Epithelial cell of prostate (primary cell): ENCODE results near the gene RPS29.
"Not testable (repeated sequence)": the region's sequence is repeated elsewhere in the genome, so short reads cannot be mapped to it uniquely, and the experiment has no call there.

Experiments used
- DNase-seq: peaks from one replicate; pipeline ENCODE4 v3.0.0-alpha.2; 2011; ENCODE audit warnings: low read depth, low spot score
- H3K27ac ChIP-seq: fragments of 450-650 bp; 2 replicates; pipeline ENCODE4 v1.5.1; 2017; ENCODE audit warnings: mild to moderate bottlenecking

The RPS29 gene

DNA sequence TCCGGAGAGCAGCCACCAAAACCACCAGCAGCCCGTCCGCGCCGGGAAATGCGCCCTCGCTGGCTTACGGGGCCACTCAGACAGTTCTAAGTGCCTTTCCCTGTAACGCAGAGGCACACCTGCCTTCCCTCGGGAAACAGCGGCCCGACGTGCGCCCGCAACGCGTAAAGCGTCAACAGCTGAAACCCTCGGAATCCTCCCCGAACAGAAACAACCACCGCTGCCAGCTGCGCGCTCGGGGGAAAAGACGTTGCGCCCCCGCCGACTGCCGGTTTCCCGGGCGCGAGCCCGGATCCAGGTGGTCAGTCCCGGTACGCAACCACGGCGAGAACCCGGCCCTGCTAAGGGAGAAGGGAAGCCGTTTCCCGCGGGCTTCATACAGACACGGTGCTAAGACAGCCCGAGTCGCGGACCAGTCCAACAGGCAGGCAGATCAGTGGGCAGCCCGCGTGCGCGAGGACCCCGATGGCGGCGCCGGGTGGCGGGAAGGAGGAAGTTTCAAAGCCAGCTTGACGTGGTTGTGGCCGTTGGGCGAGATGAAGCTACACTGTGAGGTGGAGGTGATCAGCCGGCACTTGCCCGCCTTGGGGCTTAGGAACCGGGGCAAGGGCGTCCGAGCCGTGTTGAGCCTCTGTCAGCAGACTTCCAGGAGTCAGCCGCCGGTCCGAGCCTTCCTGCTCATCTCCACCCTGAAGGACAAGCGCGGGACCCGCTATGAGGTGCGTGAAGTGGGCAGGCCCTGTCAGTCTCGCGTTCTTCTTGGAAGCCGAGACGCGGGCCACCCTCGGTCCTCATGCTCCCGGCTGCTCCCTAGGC lies 12.5 kb upstream of the RPS29 start, which contains the start of gene LRR1:
TSS of gene LRR1 (plus strand) at position 456 of the 816 bp plus-strand sequence. CDS start at position 537, 81 bp downstream.
- peak within 1 kb of the TSS; percentile 94 for H3K27ac ChIP-seq
- DNase-seq, result peak; percentile 39

DNA sequence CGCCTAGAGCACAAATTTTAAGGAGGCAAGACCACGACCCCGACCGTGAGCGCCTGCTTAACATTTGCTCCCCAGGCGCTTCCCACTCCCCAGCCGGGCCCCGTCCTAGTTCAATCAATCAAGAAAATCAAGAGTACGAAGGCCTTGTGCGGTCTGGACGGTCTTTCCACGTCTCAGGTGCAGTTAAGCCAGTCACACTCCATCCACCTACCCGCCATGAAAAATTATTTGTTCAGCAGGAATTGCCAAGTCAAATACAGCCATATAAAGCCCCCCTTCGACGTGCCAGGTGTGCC lies 12.0 kb upstream of the RPS29 start:
- H3K27ac ChIP-seq, result peak overlapping the region; percentile 94
- DNase-seq, result no peak

DNA sequence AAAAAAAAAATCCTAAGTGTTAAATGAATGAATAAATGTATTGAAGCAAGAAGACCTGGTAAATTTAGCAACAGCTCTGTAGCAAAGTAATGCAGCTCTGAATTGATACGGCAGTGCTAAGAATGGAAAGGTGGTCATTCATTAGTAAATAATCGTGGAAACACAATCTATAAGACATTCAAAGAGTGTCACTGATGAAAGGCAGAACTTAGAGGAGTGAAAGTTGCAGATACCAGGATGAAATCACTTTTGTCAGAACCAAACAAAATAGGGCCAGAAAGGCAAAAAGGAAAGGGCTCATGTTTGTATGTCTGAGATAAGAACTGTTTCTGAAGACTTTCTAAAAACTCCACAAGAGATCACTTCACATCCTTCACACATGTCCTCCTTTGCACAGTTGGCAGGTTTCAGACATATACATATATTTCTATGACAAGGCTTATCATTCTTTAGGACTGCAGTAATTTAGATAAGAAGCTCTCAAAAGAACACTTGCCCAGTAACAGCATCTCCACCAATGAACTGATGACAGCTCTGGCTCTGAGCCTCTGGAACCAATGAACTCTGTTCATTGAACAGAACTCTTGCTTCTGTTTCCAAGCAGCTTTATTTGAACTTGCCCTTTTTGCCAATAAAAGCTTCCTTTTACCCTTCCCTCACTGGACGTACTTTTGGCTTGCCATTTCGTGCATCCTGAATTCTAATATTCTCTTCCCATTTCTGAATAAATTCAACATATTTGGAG lies 8.3 kb upstream of the RPS29 start:
- no peak for DNase-seq
- no peak overlapping the region for H3K27ac ChIP-seq

GRCh38 chr14:49593016-49593415 lies 6.8 kb upstream of the RPS29 start:
- no peak for DNase-seq
- no peak overlapping the region for H3K27ac ChIP-seq

DNA sequence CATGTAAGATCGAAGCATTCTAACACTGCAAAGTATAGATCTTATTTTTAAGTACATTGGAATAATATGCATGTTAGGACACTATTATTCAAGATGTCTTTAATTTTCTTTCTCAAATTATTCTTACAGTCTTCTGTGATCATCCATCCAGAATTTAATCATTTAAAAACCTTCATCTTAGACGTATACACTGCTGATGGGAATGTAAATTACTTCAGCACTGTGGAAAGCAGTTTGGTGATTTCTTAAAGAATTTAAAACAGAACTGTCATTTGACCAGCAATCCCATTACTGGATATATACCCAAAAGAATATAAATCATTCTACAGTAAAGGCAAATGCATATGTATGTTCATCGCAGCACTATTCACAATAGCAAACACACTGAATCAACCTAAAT lies 3.2 kb upstream of the RPS29 start:
- H3K27ac ChIP-seq, result no peak overlapping the region
- DNase-seq, result no peak

GRCh38 chr14:49586673-49587460 lies 687 bp upstream of the RPS29 start:
- peak; percentile 14 for DNase-seq

DNA sequence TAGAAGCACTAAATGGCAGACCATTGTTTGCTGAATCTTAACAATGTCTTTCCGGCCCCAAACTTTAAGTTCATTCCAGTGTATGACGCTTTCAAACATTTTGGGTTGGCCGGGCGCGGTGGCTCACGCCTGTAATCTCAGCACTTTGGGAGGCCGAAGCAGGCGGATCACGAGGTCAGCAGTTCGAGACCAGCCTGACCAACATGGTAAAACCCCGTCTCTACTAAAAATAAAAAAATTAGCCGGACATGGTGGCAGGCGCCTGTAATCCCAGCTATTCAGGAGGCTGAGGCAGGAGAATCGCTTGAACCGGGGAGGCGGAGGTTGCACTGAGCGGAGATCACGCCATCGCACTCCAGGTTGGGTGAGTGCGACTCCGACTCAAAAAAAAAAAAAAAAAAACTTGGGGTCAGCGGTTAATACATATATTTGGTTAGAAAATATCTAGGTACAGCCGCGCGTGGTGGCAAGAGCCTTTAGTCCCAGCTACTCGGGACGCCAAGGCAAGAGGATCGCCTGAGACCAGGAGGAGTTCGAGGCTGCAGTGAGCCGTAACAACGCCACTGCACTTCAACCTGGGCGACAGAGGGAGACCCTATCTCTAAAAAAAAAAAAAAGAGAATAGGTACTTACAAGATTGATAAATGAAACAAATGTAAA lies 1.1 kb downstream of the RPS29 start:
- H3K27ac ChIP-seq, result peak overlapping the region; percentile 81
- not testable (repeated sequence) for DNase-seq

More at GRCh38 chr14:49586673-49587460, 687 bp upstream of the RPS29 start:
- H3K27ac ChIP-seq, result peak overlapping the region; percentile 81

DNA sequence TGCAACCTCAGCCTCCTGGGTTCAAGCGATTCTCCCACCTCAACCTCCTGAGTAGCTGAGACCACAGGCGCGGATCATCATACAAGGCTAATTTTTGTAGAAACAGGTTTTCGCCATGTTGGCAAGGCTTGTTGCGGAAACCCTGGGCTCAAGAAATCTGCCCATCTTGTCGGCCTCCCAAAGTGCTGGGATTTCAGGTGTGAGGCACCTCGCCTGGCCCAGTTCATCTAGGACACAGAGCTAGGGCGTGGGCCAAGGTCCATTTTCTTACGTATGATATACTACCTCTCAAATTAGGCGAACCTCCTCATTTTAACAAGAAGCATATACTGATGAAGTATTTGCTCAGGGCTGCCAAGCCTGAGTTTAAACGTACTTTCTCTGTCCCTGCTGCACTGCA lies 2.1 kb downstream of the RPS29 start:
- H3K27ac ChIP-seq, result peak overlapping the region; percentile 81
- DNase-seq, result no peak

DNA sequence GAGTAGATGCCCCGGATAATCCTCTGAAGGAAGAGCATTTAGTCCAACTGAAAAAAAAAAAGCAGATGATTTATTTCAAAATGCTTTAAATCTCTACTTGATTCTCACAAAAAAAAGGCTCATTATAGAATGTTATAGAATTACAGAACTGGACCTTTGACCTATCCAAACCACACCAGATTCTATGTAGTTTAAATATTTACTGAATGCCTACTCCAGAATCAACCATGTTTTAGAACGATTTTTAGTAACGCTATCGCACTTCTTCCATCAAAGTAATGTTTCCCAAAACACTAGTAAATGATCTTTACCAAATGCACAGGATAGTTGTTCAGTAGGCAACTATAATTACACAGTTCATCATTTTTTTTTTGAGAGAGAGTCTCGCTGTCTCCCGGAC lies 2.6 kb downstream of the RPS29 start:
- no peak for DNase-seq
- peak overlapping the region; percentile 81 for H3K27ac ChIP-seq

DNA sequence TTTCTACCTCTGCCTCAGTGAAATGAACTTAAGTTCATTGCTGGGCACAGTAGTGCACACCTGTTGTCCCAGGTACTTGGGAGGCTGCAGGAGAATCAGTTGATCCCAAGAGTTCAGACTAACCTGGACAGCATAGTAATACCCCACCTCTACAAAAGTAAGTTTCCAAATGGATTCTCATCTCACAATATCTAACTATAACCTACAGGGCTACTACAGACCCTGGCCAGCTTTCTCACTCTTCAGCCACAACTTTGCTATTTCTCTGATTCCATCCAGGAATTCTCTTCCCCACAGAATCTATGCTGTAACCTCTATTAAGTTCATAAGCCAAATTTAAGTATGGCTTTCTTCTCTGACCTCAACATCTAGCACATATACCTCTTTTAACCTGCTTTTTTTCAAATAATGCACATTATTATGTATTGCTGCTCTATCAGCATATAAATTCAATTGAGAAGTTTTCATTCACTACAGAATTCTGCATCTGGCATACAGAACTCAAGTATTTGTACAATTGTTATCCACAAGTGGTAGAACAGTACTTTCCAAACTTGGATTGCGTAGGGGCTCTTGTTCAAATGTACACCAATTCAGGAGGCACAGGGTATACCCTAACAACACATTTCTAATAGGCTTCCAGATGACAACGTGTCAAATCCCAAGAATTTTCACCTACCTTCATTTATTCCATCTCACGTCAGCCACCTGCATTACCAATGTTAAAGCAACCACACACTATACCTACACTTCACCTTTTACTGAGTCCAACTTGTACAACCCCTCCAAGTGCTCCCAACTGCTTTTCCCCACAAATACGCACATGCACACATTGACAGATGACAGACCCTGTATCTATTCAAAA lies 3.8 kb downstream of the RPS29 start:
- H3K27ac ChIP-seq, result no peak overlapping the region

DNA sequence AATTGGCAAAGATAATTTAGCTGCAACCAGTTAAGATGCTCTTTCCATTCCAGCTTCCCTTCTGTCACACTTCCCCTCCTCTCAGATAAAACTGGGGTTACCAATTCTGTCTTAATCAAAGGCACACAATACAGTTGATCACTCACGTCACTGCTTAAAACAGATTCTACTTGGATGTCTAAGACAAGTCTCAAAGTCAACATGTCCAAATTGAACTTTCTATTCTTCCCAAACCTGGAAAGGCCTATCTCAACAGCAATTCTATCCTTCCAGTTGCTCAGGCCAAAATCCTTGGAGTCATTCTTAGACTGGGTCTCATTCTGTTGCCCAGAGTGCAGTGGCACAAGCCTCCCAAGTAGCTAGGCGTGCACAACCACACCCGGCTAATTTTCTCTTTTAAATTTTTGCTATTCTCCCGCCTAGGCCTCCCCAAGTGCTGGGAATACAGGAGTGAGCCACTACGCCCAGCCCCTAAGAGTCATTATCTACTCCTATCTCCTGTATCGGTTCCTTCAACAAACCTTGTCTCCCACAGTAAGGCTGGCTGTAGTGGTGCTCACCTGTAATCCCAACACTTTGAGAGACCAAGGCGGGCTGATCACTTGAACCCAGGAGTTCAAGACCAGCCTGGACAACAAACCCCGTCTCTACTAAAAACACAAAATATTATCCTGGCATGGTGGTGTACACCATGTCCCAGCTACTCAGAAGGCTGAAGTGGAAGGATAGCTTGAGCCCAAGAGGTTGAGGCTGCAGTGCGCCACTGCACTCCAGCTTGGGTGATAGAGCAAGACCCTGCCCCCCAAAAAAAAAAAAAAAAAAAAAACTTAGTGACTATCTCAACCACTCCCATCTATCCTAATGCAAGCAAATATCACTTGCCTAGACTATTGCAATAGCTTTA lies 4.7 kb downstream of the RPS29 start:
- no peak for DNase-seq
- H3K27ac ChIP-seq, result no peak overlapping the region

More for the DNA sequence above, 3.8 kb downstream of the RPS29 start:
- DNase-seq, result no peak

DNA sequence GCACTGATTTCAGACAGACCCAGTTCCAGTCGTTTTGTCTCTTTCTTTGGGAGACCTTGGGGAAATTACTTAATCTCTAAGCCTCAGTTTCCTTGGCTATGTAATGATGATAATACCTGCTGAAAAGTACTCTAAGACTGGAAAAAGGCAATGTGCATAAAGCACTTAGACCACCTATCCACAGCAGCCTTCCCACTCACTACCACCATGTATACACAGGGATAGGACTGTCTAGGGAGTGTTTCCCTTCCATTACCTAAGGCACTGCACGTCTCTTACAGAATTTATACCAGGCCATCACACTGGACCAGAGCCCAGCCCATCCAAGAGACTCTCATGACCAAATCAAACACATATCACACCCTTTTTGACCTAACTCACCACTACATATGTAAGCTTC lies 6.3 kb downstream of the RPS29 start:
- no peak overlapping the region for H3K27ac ChIP-seq
- DNase-seq, result no peak

GRCh38 chr14:49578141-49578540 lies 8.0 kb downstream of the RPS29 start:
- DNase-seq, result no peak
- no peak overlapping the region for H3K27ac ChIP-seq

- H3K27ac ChIP-seq, result no peak overlapping the region
- DNase-seq, result no peak
These were observed 12.1 kb downstream of the RPS29 start for GRCh38 chr14:49574038-49574437.

DNA sequence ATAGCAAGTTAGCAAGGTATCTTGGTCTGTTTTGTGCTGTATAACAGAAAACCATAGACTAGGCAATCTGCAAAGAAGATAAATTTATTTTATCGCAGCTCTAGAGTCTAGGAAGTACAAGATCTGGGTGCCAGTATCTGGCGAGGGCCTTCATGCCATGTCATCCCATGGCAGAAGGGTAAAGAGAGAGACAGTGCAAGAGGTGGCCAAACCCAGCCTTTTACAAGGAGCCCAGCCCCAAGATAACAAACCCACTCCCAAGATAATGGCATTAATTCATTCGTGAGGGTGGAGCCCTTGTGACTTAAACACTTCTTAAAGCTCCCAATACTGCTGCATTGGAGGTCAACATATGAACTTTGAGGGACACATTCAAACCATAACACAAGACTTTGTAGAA lies 16.9 kb downstream of the RPS29 start:
- DNase-seq, result no peak
- H3K27ac ChIP-seq, result no peak overlapping the region

- no peak overlapping the region for H3K27ac ChIP-seq
- DNase-seq, result no peak
These were observed 19.5 kb downstream of the RPS29 start for GRCh38 chr14:49566714-49567113.

GRCh38 chr14:49559979-49560768 lies 26.0 kb downstream of the RPS29 start:
- H3K27ac ChIP-seq, result no peak overlapping the region
- no peak for DNase-seq

DNA sequence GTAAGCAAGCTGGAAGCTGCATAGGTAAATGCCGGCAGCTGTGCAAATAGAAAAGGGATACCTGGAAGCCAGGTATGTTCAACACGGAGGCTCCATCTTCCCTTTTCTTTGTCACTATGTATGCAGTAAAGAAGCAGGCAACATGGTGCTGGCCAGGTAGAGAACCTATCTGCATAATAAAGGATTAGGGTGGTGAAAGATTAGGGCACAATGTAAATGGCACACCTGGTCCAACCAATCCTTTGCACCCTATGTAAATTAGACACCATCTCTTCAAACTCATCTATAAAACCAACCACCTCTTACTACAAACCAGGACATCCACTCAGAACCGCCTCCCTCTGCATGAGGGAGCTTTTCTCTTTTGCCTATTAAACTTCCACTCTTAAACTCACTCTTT lies 32.3 kb downstream of the RPS29 start:
- no peak overlapping the region for H3K27ac ChIP-seq

More for the DNA sequence above, 32.3 kb downstream of the RPS29 start:
- no peak for DNase-seq
